ENCODE measurements around the gene TLCD5.

GRCh38 chr11:120333801-120334200 lies 8.7 kb downstream of the TLCD5 start:
- TF ChIP-seq CTCF (IDR thresholded peaks at IDR 0.05), result no peak
- TF ChIP-seq POLR2A (IDR thresholded peaks at IDR 0.05), result no peak

Measured in uterus (tissue), 2 donors.